ENCODE results near the gene LAMC1. TPM values are rescaled to one million over a fixed set of nuclear protein-coding genes. Genes with fewer than 3 reads are reported as not detected.

LAMC1 gene
- total RNA-seq, 1 experiment from 2014 or later = 61.2 TPM

DNA sequence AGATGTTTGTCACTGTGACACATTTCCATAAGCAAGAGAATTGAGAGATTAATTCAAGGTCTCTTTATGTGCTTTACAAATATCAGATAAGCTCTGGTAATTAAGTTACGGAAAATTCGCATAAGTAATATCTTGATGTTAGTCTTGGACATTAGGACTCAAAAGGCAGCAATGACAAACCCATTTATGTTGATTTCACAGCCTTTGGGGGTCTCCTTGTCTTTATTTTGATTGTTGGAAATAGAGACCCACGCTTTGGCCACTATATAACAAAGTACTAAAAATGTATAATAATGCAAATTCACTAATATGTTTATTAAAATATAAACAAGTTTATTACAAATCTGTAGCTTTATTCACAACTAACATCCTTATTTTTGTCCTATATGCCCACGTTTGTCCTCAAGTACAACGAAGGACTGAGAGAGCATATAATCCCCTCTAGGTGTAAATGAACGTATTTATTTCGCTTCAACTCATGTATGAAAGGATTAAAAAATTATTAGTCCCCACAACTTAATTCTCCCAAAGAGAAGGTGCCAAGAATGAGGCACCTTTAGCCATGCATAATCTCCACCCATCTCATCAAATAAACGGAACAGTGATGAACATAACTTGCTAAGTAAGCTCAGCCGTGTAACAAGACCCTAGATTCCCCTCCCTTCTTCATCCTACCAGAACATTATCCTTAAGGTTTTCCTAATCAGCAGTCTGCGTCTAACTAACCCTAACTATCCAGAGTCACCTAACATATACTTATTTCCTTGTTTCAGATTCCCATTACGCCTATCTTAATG lies 1.6 kb upstream of the LAMC1 start (continued):
- TF ChIP-seq, protein P1, sequence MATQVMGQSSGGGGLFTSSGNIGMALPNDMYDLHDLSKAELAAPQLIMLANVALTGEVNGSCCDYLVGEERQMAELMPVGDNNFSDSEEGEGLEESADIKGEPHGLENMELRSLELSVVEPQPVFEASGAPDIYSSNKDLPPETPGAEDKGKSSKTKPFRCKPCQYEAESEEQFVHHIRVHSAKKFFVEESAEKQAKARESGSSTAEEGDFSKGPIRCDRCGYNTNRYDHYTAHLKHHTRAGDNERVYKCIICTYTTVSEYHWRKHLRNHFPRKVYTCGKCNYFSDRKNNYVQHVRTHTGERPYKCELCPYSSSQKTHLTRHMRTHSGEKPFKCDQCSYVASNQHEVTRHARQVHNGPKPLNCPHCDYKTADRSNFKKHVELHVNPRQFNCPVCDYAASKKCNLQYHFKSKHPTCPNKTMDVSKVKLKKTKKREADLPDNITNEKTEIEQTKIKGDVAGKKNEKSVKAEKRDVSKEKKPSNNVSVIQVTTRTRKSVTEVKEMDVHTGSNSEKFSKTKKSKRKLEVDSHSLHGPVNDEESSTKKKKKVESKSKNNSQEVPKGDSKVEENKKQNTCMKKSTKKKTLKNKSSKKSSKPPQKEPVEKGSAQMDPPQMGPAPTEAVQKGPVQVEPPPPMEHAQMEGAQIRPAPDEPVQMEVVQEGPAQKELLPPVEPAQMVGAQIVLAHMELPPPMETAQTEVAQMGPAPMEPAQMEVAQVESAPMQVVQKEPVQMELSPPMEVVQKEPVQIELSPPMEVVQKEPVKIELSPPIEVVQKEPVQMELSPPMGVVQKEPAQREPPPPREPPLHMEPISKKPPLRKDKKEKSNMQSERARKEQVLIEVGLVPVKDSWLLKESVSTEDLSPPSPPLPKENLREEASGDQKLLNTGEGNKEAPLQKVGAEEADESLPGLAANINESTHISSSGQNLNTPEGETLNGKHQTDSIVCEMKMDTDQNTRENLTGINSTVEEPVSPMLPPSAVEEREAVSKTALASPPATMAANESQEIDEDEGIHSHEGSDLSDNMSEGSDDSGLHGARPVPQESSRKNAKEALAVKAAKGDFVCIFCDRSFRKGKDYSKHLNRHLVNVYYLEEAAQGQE (IDR thresholded peaks at IDR 0.05; ENCODE audit: low read depth) = no peak

DNA sequence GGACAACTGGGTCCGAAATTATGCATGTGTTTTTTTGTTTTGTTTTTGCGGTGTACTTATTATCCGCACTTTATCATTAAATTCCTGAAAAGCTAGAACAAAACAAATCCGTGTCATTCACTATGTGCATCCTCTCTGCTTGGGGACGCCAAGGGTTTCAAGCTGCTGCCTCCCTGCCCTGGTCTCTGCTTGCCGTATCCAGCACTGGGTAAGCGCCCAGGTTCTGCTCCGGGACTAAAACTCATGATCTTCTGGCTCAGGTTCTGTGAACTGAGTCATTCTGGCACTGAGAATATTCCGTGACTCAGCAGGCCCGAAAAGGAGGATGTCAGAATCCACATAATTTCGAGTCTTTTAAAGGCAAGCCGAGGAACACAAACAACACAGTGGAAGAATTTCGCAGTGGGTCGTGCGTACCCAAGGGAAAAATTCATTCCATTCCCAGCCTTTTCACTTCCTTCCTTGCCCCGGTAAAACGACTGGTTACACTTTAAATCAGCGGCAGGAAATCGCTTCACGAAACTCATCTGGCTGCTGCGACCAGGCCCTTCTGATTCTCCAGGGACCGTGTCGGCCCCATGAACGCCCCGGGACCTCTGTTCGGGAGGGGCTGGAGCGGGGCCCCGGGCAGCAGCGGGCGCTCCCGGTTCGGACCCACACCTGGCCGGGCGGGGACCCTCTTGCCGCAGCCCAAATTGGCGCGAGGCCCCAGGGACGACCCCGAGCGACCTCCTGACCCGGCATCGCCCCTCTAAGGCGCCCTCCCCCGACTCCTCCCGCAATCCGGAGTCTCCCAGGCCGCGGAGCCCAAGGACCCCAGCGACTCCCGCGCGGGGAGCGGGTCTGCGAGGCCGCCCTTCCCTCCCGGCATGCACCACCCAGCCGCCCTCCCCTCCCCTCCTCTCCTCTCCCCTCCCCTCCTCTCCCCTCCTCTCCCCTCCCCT lies 746 bp upstream of the LAMC1 start:
- BruUV-seq (replicated peaks) = TSS peak; percentile 86
- ATAC-seq (peak; percentile 50), DNase-seq (ENCODE audit: low read depth, low spot score) (peak; percentile 84)
- H4K20me1 ChIP-seq (ENCODE audit: insufficient read depth) = no peaks in the 10 kb centered on the region
- no peaks in the 10 kb centered on the region for H3K27me3 ChIP-seq (ENCODE audit: insufficient read depth, low read length)
- H3K36me3 ChIP-seq (ENCODE audit: control insufficient read depth in 1 of 2, insufficient read depth in 2 of 2, low read length in 2 of 2) = 0 out of 4 replicates have a peak, but pooled peaks cover 0 to 6% of the 10 kb centered on the region in 2 experiments
- peak overlapping the region; percentile 78 for H3K9ac ChIP-seq (ENCODE audit: low read length)
- ChIA-PET POLR2A (no interaction called here), RAD21 (ENCODE audit: low non-redundant PET in 1 of 2, low total read pairs in 2 of 2, uncharacterized antibody in 2 of 2, unreplicated experiment in 2 of 2) (no interaction called here), CTCF (no interaction called here)
- H3K27ac ChIP-seq (ENCODE audit: low read depth, low read length) = peak overlapping the region; percentile 99
- no peaks in the 10 kb centered on the region for H3K9me3 ChIP-seq (ENCODE audit: control insufficient read depth in 1 of 2, insufficient read depth in 1 of 2, low read depth in 1 of 2, low read length in 2 of 2)
- H3K4me3 ChIP-seq (replicated peaks in 1 of 2; ENCODE audit: low read depth in 1 of 2, low read length in 2 of 2) = peak overlapping the region; percentile 57 to 76
- peak overlapping the region; percentile 92 for H3K4me2 ChIP-seq (ENCODE audit: low read length)
- H2AFZ ChIP-seq (ENCODE audit: low read depth, low read length, poor library complexity, severe bottlenecking) = peak overlapping the region; percentile 9
- peaks cover 37 to 64% of the 10 kb centered on the region in 2 experiments for H3K4me1 ChIP-seq (ENCODE audit: control insufficient read depth in 1 of 2, insufficient read depth in 2 of 2, low read length in 2 of 2)
- intact Hi-C loops (cut with micrococcal nuclease) = loop anchor here (5.0 kb wide), 1 partner anchor 165 kb away; the partner anchor contains the start of gene LAMC2
- H3K79me2 ChIP-seq (ENCODE audit: insufficient read depth, low read length) = peaks cover 36% of the 10 kb centered on the region
- no peaks in the 10 kb centered on the region for H3K9me2 ChIP-seq (ENCODE audit: insufficient read depth)
- TF ChIP-seq CEBPB (IDR thresholded peaks at IDR 0.05; ENCODE audit: low read depth) = peak; percentile 44
- TF ChIP-seq RAD21 (IDR thresholded peaks at IDR 0.05; ENCODE audit: low read depth) = no peak
- TF ChIP-seq, protein P2, sequence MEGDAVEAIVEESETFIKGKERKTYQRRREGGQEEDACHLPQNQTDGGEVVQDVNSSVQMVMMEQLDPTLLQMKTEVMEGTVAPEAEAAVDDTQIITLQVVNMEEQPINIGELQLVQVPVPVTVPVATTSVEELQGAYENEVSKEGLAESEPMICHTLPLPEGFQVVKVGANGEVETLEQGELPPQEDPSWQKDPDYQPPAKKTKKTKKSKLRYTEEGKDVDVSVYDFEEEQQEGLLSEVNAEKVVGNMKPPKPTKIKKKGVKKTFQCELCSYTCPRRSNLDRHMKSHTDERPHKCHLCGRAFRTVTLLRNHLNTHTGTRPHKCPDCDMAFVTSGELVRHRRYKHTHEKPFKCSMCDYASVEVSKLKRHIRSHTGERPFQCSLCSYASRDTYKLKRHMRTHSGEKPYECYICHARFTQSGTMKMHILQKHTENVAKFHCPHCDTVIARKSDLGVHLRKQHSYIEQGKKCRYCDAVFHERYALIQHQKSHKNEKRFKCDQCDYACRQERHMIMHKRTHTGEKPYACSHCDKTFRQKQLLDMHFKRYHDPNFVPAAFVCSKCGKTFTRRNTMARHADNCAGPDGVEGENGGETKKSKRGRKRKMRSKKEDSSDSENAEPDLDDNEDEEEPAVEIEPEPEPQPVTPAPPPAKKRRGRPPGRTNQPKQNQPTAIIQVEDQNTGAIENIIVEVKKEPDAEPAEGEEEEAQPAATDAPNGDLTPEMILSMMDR (IDR thresholded peaks at IDR 0.05 in 2 of 3, conservative IDR thresholded peaks at IDR 0.05 in 1 of 3; ENCODE audit: borderline replicate concordance in 1 of 3, insufficient read depth in 1 of 3, low read depth in 2 of 3, low read length in 2 of 3) = no peak
- TF ChIP-seq YY1 (IDR thresholded peaks at IDR 0.05; ENCODE audit: extremely low read depth, insufficient replicate concordance, low read depth, low read length) = no peak
- no peak for TF ChIP-seq EZH2 (IDR thresholded peaks at IDR 0.05)
- TF ChIP-seq POLR2AphosphoS5 (IDR thresholded peaks at IDR 0.05; ENCODE audit: low read depth, low read length) = peak; percentile 42
- no peak for TF ChIP-seq ELF1 (IDR thresholded peaks at IDR 0.05; ENCODE audit: borderline replicate concordance, low read depth)
- peak; percentile 77; the same call in 1 of the 2 replicates for TF ChIP-seq CBX3 (IDR thresholded peaks at IDR 0.05; ENCODE audit: low read depth)
- peak; percentile 68; the same call in 1 of the 2 replicates for TF ChIP-seq SIN3A (IDR thresholded peaks at IDR 0.05; ENCODE audit: low read depth)
- no peak for TF ChIP-seq EZH2phosphoT487 (IDR thresholded peaks at IDR 0.05; ENCODE audit: borderline replicate concordance)
- TF ChIP-seq ATF3 (IDR thresholded peaks at IDR 0.05) = no peak
- no peak for TF ChIP-seq ZBTB33 (IDR thresholded peaks at IDR 0.05; ENCODE audit: extremely low read depth, insufficient replicate concordance, low read length)

Data from HCT116 (cell line).